Measurements from ENCODE around the gene CDC42EP4. TPM values are rescaled to one million over a fixed set of nuclear protein-coding genes. Genes with fewer than 3 reads are reported as not detected.

The CDC42EP4 gene
- total and polyA plus RNA-seq, 9 of the 15 experiments (the other 6 are each of a cell fraction or from before 2014, with no cell fraction given) = 0.65 to 20.8 (median 12.3) TPM

DNA sequence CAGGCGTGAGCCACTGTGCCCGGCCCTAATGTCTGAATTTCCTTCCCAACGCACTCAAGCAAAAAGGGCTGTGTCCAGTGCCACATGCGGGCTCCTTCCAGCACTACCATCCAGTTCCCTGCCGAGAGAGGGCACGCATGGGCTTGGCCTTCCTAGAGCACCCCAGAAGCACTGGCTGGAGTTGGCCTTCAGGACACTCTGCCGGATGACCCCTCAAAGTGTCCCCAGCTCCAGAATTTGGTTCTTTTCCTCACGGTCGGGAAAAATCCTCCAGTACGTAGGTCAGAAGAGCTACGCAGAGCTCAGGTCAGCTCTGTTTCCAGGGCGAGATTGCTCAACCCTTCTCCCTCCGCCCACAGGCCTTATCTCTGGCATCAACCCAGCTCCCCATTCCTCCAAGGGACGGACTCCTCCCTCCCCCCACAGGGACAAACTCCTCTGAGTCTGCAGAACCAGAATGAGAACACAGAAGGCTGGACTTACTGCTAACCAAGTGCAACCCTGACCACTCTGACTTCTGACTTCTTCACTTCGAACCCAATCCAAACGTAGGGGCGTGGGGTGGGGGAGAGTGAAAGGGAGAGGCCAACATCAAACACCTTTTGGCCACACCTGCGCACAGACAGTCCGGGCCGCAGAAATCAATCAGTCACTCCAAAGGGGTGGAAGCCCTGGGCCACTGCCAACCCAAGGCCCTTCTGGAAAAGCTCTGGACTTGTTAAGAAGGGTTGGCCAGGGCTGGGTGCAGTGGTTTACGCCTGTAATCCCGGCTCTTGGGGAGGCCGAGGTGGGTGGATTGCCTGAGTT is 3.6 kb downstream of the CDC42EP4 start (continued):
- TF ChIP-seq, protein P1, sequence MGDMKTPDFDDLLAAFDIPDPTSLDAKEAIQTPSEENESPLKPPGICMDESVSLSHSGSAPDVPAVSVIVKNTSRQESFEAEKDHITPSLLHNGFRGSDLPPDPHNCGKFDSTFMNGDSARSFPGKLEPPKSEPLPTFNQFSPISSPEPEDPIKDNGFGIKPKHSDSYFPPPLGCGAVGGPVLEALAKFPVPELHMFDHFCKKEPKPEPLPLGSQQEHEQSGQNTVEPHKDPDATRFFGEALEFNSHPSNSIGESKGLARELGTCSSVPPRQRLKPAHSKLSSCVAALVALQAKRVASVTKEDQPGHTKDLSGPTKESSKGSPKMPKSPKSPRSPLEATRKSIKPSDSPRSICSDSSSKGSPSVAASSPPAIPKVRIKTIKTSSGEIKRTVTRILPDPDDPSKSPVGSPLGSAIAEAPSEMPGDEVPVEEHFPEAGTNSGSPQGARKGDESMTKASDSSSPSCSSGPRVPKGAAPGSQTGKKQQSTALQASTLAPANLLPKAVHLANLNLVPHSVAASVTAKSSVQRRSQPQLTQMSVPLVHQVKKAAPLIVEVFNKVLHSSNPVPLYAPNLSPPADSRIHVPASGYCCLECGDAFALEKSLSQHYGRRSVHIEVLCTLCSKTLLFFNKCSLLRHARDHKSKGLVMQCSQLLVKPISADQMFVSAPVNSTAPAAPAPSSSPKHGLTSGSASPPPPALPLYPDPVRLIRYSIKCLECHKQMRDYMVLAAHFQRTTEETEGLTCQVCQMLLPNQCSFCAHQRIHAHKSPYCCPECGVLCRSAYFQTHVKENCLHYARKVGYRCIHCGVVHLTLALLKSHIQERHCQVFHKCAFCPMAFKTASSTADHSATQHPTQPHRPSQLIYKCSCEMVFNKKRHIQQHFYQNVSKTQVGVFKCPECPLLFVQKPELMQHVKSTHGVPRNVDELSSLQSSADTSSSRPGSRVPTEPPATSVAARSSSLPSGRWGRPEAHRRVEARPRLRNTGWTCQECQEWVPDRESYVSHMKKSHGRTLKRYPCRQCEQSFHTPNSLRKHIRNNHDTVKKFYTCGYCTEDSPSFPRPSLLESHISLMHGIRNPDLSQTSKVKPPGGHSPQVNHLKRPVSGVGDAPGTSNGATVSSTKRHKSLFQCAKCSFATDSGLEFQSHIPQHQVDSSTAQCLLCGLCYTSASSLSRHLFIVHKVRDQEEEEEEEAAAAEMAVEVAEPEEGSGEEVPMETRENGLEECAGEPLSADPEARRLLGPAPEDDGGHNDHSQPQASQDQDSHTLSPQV (IDR thresholded peaks at IDR 0.05) = 0 out of 2 replicates have a peak, but pooled peaks have one; percentile 45
- no peak for TF ChIP-seq BCL6 (CRISPR knock-in tag; IDR thresholded peaks at IDR 0.05)
- no peak for TF ChIP-seq ZNF197 (CRISPR knock-in tag; IDR thresholded peaks at IDR 0.05; ENCODE audit: low read depth)
- TF ChIP-seq, protein P2, sequence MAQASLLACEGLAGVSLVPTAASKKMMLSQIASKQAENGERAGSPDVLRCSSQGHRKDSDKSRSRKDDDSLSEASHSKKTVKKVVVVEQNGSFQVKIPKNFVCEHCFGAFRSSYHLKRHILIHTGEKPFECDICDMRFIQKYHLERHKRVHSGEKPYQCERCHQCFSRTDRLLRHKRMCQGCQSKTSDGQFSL (CRISPR knock-in tag; IDR thresholded peaks at IDR 0.05) = no peak
- TF ChIP-seq, protein P2 (tag; IDR thresholded peaks at IDR 0.05) = no peak
- peak; percentile 87 for TF ChIP-seq ARID1B (IDR thresholded peaks at IDR 0.05)
- TF ChIP-seq FOXM1 (IDR thresholded peaks at IDR 0.05; ENCODE audit: low read depth) = no peak
- no peak for TF ChIP-seq FOXM1 (CRISPR knock-in tag; IDR thresholded peaks at IDR 0.05; ENCODE audit: low read depth)
- TF ChIP-seq, protein P3, sequence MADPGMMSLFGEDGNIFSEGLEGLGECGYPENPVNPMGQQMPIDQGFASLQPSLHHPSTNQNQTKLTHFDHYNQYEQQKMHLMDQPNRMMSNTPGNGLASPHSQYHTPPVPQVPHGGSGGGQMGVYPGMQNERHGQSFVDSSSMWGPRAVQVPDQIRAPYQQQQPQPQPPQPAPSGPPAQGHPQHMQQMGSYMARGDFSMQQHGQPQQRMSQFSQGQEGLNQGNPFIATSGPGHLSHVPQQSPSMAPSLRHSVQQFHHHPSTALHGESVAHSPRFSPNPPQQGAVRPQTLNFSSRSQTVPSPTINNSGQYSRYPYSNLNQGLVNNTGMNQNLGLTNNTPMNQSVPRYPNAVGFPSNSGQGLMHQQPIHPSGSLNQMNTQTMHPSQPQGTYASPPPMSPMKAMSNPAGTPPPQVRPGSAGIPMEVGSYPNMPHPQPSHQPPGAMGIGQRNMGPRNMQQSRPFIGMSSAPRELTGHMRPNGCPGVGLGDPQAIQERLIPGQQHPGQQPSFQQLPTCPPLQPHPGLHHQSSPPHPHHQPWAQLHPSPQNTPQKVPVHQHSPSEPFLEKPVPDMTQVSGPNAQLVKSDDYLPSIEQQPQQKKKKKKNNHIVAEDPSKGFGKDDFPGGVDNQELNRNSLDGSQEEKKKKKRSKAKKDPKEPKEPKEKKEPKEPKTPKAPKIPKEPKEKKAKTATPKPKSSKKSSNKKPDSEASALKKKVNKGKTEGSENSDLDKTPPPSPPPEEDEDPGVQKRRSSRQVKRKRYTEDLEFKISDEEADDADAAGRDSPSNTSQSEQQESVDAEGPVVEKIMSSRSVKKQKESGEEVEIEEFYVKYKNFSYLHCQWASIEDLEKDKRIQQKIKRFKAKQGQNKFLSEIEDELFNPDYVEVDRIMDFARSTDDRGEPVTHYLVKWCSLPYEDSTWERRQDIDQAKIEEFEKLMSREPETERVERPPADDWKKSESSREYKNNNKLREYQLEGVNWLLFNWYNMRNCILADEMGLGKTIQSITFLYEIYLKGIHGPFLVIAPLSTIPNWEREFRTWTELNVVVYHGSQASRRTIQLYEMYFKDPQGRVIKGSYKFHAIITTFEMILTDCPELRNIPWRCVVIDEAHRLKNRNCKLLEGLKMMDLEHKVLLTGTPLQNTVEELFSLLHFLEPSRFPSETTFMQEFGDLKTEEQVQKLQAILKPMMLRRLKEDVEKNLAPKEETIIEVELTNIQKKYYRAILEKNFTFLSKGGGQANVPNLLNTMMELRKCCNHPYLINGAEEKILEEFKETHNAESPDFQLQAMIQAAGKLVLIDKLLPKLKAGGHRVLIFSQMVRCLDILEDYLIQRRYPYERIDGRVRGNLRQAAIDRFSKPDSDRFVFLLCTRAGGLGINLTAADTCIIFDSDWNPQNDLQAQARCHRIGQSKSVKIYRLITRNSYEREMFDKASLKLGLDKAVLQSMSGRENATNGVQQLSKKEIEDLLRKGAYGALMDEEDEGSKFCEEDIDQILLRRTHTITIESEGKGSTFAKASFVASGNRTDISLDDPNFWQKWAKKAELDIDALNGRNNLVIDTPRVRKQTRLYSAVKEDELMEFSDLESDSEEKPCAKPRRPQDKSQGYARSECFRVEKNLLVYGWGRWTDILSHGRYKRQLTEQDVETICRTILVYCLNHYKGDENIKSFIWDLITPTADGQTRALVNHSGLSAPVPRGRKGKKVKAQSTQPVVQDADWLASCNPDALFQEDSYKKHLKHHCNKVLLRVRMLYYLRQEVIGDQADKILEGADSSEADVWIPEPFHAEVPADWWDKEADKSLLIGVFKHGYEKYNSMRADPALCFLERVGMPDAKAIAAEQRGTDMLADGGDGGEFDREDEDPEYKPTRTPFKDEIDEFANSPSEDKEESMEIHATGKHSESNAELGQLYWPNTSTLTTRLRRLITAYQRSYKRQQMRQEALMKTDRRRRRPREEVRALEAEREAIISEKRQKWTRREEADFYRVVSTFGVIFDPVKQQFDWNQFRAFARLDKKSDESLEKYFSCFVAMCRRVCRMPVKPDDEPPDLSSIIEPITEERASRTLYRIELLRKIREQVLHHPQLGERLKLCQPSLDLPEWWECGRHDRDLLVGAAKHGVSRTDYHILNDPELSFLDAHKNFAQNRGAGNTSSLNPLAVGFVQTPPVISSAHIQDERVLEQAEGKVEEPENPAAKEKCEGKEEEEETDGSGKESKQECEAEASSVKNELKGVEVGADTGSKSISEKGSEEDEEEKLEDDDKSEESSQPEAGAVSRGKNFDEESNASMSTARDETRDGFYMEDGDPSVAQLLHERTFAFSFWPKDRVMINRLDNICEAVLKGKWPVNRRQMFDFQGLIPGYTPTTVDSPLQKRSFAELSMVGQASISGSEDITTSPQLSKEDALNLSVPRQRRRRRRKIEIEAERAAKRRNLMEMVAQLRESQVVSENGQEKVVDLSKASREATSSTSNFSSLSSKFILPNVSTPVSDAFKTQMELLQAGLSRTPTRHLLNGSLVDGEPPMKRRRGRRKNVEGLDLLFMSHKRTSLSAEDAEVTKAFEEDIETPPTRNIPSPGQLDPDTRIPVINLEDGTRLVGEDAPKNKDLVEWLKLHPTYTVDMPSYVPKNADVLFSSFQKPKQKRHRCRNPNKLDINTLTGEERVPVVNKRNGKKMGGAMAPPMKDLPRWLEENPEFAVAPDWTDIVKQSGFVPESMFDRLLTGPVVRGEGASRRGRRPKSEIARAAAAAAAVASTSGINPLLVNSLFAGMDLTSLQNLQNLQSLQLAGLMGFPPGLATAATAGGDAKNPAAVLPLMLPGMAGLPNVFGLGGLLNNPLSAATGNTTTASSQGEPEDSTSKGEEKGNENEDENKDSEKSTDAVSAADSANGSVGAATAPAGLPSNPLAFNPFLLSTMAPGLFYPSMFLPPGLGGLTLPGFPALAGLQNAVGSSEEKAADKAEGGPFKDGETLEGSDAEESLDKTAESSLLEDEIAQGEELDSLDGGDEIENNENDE (IDR thresholded peaks at IDR 0.05; ENCODE audit: low read depth, low read length) = no peak
- TF ChIP-seq BHLHE40 (IDR thresholded peaks at IDR 0.05; ENCODE audit: low read length) = peak; percentile 42; the same call in 1 of the 2 replicates
- TF ChIP-seq LARP7 (IDR thresholded peaks at IDR 0.05) = no peak
